ENCODE results near the gene BAHCC1. TPM values are rescaled to one million over a fixed set of nuclear protein-coding genes. Genes with fewer than 3 reads are reported as not detected.

The BAHCC1 gene
- total RNA-seq, 2 donors from 2014 or later: 12.5 to 26.3 TPM

GRCh38 chr17:81509972-81510784 is 114.9 kb downstream of the BAHCC1 start:
- Histone ChIP-seq H3K27ac (peak overlapping the region; percentile 93), H3K27me3 (no peaks in the 10 kb centered on the region), H3K4me1 (peaks cover 5% of the 10 kb centered on the region), H3K36me3 (peaks cover 16% of the 10 kb centered on the region), H3K4me3 (peak overlapping the region; percentile 72), H3K9ac (ENCODE audit: low read depth in 2 of 2, low read length in 2 of 2) (peak overlapping the region; percentile 98), H3K9me3 (no peaks in the 10 kb centered on the region)
- no peak for DNase-seq
- TF ChIP-seq CTCF (IDR thresholded peaks at IDR 0.05): no peak
- intact Hi-C loops (cut with DNase I): no loop called here

GRCh38 chr17:81510785-81511553 is 115.7 kb downstream of the BAHCC1 start:
- H3K36me3 ChIP-seq: peaks cover 16% of the 10 kb centered on the region
- peak; percentile 39 for DNase-seq
- peaks cover 5% of the 10 kb centered on the region for H3K4me1 ChIP-seq
- no peak for TF ChIP-seq CTCF (IDR thresholded peaks at IDR 0.05)
- H3K27me3 ChIP-seq: no peaks in the 10 kb centered on the region
- H3K9ac ChIP-seq (ENCODE audit: low read depth in 2 of 2, low read length in 2 of 2): peak overlapping the region; percentile 98
- peak overlapping the region; percentile 93 for H3K27ac ChIP-seq
- no peaks in the 10 kb centered on the region for H3K9me3 ChIP-seq
- peak overlapping the region; percentile 72 for H3K4me3 ChIP-seq
- intact Hi-C loops (cut with DNase I): no loop called here

GRCh38 chr17:81511554-81511803 is 116.2 kb downstream of the BAHCC1 start:
- Histone ChIP-seq H3K9ac (ENCODE audit: low read depth in 2 of 2, low read length in 2 of 2) (peak overlapping the region; percentile 98), H3K36me3 (peaks cover 16% of the 10 kb centered on the region), H3K27me3 (no peaks in the 10 kb centered on the region), H3K4me3 (peak overlapping the region; percentile 72), H3K4me1 (peaks cover 6% of the 10 kb centered on the region), H3K27ac (peak overlapping the region; percentile 93), H3K9me3 (no peaks in the 10 kb centered on the region)
- intact Hi-C loops (cut with DNase I): no loop called here
- no peak for DNase-seq
- TF ChIP-seq CTCF (IDR thresholded peaks at IDR 0.05): no peak

GRCh38 chr17:81511804-81512561 is 116.7 kb downstream of the BAHCC1 start:
- peaks cover 11% of the 10 kb centered on the region for H3K4me1 ChIP-seq
- no peak for TF ChIP-seq CTCF (IDR thresholded peaks at IDR 0.05)
- DNase-seq: peak; percentile 54
- intact Hi-C loops (cut with DNase I): no loop called here
- no peaks in the 10 kb centered on the region for H3K27me3 ChIP-seq
- H3K4me3 ChIP-seq: peak overlapping the region; percentile 72
- no peaks in the 10 kb centered on the region for H3K9me3 ChIP-seq
- peak overlapping the region; percentile 98 for H3K9ac ChIP-seq (ENCODE audit: low read depth in 2 of 2, low read length in 2 of 2)
- H3K36me3 ChIP-seq: peaks cover 16% of the 10 kb centered on the region
- H3K27ac ChIP-seq: peak overlapping the region; percentile 93

- peak within 1 kb of the TSS; percentile 72 for H3K4me3 ChIP-seq
Observed at GRCh38 chr17:81512562-81513371, 117.5 kb downstream of the BAHCC1 start, which contains the start of gene ACTG1. TSS of gene ACTG1 (minus strand) at chr17:81512799. CDS start at chr17:81512354, 445 bp downstream.

More at GRCh38 chr17:81512562-81513371, 117.5 kb downstream of the BAHCC1 start, which contains the start of gene ACTG1:
- no peak for TF ChIP-seq CTCF (IDR thresholded peaks at IDR 0.05)
- Histone ChIP-seq H3K27me3 (no peaks in the 10 kb centered on the region), H3K9me3 (no peaks in the 10 kb centered on the region), H3K4me1 (peaks cover 14% of the 10 kb centered on the region), H3K27ac (peak within 1 kb of the TSS; percentile 100), H3K36me3 (peaks cover 16% of the 10 kb centered on the region), H3K9ac (ENCODE audit: low read depth in 2 of 2, low read length in 2 of 2) (peak within 1 kb of the TSS; percentile 98 to 100)
- intact Hi-C loops (cut with DNase I): no loop called here
- peak; percentile 93 for DNase-seq

Measured in colonic mucosa (tissue), 4 donors.